IPS-NIHi7 (cell line): ENCODE data around the gene KLRF2.
"Not testable (repeated sequence)": the region's sequence is repeated elsewhere in the genome, so short reads cannot be mapped to it uniquely, and the experiment has no call there.

ENCODE experiments used
- DNase-seq: peaks from one replicate; pipeline ENCODE4 v3.0.0; 2012; ENCODE audit warnings: mixed read lengths; ENCODE audit errors: extremely low spot score

Gene KLRF2, protein sequence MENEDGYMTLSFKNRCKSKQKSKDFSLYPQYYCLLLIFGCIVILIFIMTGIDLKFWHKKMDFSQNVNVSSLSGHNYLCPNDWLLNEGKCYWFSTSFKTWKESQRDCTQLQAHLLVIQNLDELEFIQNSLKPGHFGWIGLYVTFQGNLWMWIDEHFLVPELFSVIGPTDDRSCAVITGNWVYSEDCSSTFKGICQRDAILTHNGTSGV

DNA sequence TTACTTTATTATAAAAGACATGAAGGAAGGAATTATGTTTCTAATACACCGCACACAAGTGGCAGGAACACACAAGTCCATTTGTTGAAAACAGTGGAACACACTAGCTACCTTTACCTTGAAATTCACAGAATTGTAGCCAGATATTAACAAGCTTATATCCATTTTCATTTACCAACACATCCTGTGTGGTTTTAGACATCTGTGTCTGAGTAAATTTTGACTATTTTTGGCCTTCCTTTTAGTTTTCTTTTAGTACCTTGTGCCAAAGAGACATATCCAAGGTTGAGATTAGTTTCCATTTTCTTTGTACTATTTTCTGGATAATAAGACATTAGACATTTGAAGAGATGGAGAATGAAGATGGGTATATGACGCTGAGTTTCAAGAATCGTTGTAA is at the start of gene KLRF2:
Gene KLRF2, plus strand, starts transcription at position 244 of the 400 bp plus-strand sequence. Its CDS starts 107 bp downstream, at position 351.
- no peak for DNase-seq

DNA sequence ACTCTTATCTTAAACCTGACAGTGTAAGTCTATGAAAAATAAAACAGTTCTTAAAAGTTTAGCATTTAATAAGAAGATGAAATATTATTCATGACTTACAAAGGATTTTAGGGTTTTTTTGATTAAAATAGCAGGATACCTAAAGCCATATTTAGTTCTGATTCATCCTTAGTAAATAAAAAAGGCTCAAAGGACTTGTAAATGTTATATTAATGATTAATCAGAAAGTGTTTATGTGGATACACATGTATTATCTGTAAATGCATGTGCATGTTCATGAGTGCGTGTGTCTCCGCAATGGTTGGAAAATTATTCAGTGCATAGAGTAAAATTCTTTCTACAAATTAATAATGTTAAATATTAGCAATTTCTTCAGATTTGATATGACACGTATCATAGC is 49.6 kb upstream of the KLRF2 start:
- no peak for DNase-seq

GRCh38 chr12:9843407-9843806 is 37.9 kb upstream of the KLRF2 start:
- no peak for DNase-seq

- DNase-seq = no peak
Observed at GRCh38 chr12:9848899-9849298, 32.4 kb upstream of the KLRF2 start.

DNA sequence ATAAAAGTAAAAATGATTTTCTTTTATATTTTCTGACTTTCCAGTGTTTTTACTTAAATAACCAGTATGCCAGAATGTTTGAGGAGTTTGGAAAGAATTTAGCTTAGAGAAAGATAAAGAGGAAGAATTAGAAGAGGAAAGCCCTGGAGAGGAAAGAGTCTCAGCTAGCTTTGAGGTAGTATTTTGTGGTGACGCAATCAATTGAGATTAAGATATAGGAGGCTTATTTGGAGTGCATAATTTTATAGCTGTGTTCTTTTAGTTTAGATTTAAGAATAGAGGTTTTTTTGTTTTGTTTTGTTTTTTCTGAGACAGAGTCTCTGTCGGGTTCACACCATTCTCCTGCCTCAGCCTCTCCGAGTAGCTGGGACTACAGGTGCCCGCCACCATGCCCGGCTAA is 30.2 kb upstream of the KLRF2 start:
- DNase-seq = no peak

DNA sequence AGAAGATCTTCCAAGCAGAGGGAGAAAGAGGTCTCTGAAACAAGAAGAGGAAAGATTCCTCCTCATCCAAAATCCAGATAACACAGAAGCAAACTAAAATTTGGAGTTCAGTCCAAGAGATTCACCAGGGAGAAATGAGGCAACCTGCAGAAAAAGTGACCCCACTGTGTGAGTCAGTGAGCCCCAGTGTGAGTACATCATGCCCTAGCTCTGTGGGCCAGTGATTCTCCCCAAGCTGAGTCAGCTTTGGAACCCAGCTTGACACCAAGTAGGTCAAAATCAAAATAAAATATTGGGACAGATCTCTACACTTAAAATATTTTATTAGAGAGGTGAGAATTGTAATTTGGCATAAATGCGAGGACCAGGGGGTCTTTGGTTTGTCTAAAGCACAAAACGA is 29.4 kb upstream of the KLRF2 start:
- no peak for DNase-seq

DNA sequence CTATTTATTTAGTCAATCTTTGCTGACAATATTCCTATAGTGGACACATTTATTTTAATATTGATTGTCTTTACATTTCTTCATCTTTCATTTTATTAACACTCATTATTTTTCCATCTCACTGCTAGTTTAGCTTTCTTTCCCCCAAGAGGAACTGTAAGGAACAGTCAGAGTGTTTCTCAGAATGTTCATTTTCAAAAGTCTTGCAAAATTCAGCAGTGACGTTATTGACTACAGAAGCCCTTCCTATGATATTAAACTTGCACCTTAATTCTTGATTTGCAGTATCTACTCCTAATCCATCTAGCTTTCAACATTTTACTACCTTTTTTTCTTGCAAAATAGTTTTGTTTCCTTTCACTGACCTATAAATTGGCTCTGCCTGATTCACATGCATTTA is 25.1 kb upstream of the KLRF2 start:
- DNase-seq = no peak

- no peak for DNase-seq
Observed at GRCh38 chr12:9856894-9857293, 24.4 kb upstream of the KLRF2 start.

DNA sequence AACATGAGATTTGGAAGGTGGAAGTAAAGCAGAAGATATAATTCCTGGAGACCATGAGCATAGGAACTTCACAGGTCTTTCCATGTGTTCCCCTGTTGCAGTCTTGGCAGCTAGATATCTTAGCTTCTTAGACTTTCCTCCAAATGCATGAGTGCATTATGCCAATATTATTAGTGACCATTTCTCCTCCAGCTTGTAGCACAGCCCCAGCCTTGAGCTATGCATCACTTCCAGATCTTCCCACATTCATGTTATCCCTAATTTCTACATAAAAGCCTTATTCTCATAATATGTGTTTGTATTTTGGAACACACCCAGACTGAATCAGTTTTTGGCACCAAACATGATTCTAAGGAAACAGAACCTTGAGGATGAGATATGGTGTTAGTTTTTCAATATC is 23.2 kb upstream of the KLRF2 start:
- no peak for DNase-seq

DNA sequence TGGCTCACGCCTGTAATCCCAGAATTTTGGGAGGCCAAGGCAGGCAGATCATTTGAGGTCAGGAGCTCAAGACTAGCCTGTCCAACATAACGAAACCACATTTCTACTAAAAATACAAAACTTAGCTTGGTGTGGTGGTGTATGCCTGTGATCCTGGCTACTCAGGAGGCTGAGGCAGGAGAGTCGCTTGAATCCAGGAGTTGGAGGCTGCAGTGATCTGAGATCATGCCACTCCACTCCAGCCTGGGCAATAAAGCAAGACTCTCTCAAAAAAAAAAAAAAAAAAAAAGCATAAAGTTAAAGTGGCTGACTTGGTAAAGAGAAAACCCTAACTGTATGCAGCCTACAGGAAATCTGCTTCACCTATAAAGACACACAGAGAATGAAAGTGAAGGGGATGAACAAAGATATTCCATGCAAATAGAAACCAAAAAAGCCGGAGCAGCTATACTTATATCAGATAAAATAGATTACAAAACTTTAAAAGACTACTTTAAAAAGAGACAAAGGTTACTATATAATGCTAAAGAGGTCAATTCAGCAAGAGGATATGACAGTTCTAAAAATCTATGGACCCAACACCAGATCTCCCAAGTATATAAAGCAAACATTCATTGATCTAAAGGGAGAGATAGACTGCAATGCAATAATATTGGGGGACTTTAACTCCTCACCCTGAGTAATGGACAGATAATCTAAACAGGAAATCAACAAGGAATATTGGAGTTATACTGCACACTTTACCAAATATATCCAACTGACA is 16.2 kb upstream of the KLRF2 start:
- DNase-seq = no peak

DNA sequence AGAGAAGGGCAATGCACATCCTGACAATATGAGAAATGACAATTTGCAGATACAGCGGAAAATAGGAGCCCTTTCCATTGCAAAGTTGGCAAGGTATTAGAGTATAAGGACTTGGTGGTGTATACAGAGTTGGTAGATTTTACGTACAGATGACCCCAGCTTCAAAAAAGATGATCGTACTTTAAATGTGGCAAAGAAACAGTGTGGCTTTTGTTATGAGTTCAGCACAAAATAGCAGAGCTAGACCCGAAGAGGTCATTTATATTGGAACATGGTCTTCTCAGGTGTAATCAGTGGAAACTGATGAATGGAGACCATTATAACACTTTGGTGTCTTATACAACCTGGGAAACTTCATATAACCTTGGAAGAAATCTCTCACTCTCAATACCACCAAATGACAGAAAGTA is 14.4 kb upstream of the KLRF2 start:
- no peak for DNase-seq

DNA sequence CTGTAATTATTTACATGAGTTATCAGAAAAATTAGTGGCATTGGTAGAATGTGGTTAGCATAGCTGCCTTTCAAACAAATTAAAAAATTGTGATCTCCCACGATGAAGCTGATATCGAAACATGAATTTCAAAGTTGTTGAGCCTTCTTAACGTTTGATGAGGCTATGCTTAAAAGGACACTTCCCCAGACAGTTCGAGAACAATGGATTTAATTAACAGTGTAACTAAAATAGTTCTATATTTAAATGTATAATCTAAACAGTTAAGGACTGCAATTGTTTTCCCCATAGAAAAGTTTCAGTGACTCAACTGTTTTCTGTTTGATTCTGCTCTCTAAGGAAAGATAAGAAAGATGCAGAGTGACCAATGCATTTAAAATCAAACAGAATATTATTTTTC is 13.8 kb upstream of the KLRF2 start:
- DNase-seq = no peak

DNA sequence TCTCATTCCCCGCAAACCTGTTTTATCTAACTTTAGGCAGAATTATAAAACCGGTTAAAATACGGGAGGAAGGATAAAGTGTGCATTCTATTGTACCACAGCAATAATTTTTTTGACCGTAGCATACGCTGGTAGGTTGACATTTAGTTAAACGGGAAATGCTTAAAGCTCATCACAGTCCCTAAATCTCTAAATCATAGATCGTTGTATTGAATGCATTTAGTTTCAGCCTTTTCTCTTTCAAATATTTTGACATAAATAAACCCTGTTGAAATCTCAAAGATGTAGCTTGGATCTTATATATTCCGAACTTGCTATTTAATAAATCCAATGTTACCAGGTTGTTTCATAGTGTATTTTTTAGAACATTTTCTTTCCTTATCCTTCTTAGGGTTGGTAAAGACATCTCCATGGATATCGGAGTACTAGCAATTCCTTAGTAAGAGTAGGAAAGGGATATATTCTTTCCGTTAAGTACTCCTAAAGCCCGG is 12.9 kb upstream of the KLRF2 start:
- DNase-seq = no peak

GRCh38 chr12:9868951-9869306 is 12.4 kb upstream of the KLRF2 start:
- DNase-seq = no peak

DNA sequence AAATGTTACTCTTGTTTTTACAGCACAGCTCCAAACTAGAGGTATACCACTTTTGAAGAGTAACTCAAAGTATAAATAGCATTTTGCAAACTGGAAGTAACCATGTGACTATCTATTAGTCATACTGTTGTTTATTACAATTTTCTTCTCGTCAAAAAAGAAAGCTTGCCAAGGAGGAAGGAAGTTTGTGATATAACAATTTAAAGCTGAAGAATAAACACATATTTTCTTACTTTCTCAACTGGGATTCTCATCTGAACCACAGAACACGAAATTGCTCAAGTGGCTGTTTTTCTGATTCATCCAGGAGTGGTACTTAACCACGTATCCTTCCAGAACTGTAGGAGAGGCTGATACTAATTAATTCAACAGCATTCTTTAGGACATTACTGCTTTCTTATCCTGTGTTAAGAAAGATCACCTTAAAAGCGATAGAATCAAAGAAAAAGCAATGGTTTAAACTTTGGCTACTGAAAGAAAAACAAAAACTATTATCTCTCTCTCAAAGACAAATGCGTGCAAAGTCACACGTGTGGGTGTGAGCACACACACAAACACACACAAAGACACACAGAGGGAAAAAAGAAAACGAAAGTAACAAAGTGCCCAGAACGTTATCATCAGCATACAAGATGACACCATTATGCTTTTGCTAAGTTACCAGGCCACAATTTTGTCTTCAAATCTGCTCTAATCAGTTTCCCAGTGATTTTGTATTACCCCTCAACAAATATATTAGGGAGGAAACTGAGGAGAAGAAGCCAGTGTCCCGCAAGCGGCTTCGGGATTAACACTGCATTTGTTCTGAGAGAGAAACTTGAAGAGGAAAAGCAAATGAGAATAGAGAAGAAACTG is 11.8 kb upstream of the KLRF2 start, which contains the start of gene CLEC2B:
Gene CLEC2B, minus strand, starts transcription at position 48 of the 855 bp plus-strand sequence.
- no peak for DNase-seq

GRCh38 chr12:9870286-9870866 is 10.9 kb upstream of the KLRF2 start:
- no peak for DNase-seq

DNA sequence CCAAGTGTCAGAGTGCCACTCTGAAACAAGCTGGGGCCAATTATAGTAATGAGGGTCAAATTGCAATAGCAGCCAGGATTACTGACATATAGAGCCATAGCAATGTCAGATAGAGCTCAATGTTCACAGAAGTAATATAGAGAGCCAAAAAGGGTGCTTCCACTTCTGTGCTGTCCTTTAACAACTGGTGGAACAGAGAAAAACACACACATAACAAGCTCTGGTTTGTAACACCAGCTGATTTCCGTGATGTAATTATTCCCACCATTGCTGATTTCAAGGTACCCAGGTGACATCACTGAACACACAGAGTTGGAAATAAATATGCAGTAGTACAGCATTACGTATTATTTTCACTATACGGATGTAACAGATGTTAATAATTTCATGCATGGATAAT is 9.1 kb upstream of the KLRF2 start:
- no peak for DNase-seq

GRCh38 chr12:9872742-9873141 is 8.5 kb upstream of the KLRF2 start:
- DNase-seq = peak; percentile 11

GRCh38 chr12:9876120-9876519 is 5.2 kb upstream of the KLRF2 start:
- not testable (repeated sequence) for DNase-seq

GRCh38 chr12:9880532-9881078 is 684 bp upstream of the KLRF2 start:
- no peak for DNase-seq

- no peak for DNase-seq
Observed at GRCh38 chr12:9881988-9882387, 699 bp downstream of the KLRF2 start.

DNA sequence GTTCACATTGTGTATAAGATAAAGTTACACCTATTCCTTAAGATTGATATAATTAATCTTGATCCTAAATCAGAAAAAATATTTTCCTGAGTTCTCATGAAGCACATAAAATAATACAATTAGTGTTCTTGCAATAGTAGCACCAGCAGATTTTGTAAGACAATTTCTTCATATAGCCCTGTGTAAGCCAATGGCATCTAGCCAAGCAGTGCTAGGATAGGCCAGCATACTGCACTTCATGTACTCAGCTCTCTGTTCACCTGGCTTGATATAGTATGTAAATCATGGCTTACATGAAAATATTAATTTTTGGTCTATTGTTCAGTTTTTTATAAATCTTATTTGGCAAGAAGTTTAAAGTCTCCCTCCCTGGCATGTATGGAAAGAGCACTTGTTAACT is 1.9 kb downstream of the KLRF2 start:
- DNase-seq = no peak
